A673 (cell line): ENCODE measurements around the gene RASA3.

Experiments used
- CTCF ChIP-seq: fragments of 300-800, 200-600 bp; sonication (generic); conservative IDR thresholded peaks from 2 replicates; pipeline ENCODE4 v1.5.1; 2017; ENCODE audit warnings: low read depth, mild to moderate bottlenecking, antibody characterized with exemption, low read length, moderate library complexity, mixed read lengths
- EZH2 ChIP-seq: fragments of 200-600 bp; sonication (generic); IDR thresholded peaks from 2 replicates; pipeline ENCODE4 v1.6.1; 2017; ENCODE audit warnings: borderline replicate concordance, low read depth, mild to moderate bottlenecking, mixed read lengths, antibody characterized with exemption, low read length; ENCODE audit not compliant: poor library complexity, severe bottlenecking

GRCh38 chr13:114061744-114062143 is 70.7 kb downstream of the RASA3 start:
- TF ChIP-seq CTCF (no peak), EZH2 (no peak)
